Limb (tissue), 2 donors: ENCODE data around the gene BECN2.
A peak's percentile ranks its signal among the peaks of the same experiment; 100 is the strongest.

Experiments
- DNase-seq, 2 donors: peaks; one replicate each; pipeline ENCODE4 v3.0.0-alpha.2; 2016; ENCODE audit errors: extremely low spot score in 2 of 2

BECN2 gene

GRCh38 chr1:241957692-241958494 lies at the start of gene BECN2:
Gene BECN2 (plus strand): TSS chr1:241957767. CDS start chr1:241957767, 0 bp downstream.
- no peak for DNase-seq

GRCh38 chr1:241916196-241916595 lies 41.4 kb upstream of the BECN2 start:
- DNase-seq = no peak

GRCh38 chr1:241917487-241917886 lies 40.1 kb upstream of the BECN2 start:
- no peak for DNase-seq

- no peak for DNase-seq
Measured at GRCh38 chr1:241918879-241919278, 38.7 kb upstream of the BECN2 start.

- no peak for DNase-seq
Measured at GRCh38 chr1:241924080-241924808, 33.3 kb upstream of the BECN2 start.

GRCh38 chr1:241926141-241926540 lies 31.4 kb upstream of the BECN2 start:
- DNase-seq = no peak

- no peak for DNase-seq
Measured at GRCh38 chr1:241927321-241927720, 30.2 kb upstream of the BECN2 start.

- DNase-seq = no peak
Measured at GRCh38 chr1:241932845-241933244, 24.7 kb upstream of the BECN2 start.

- DNase-seq = peak; percentile 69 to 79
Measured at GRCh38 chr1:241934201-241934848, 23.2 kb upstream of the BECN2 start.

- DNase-seq = no peak
Measured at GRCh38 chr1:241934866-241935265, 22.7 kb upstream of the BECN2 start.

GRCh38 chr1:241939798-241940197 lies 17.8 kb upstream of the BECN2 start:
- DNase-seq = no peak

- DNase-seq = no peak
Measured at GRCh38 chr1:241942738-241943137, 14.8 kb upstream of the BECN2 start.

- DNase-seq = no peak
Measured at GRCh38 chr1:241944300-241944699, 13.3 kb upstream of the BECN2 start.

GRCh38 chr1:241947354-241947753 lies 10.2 kb upstream of the BECN2 start:
- peak; percentile 34 to 38 for DNase-seq

- no peak for DNase-seq
Measured at GRCh38 chr1:241950390-241950789, 7.2 kb upstream of the BECN2 start.

GRCh38 chr1:241962153-241962552 lies 4.6 kb downstream of the BECN2 start:
- DNase-seq = no peak

GRCh38 chr1:241963722-241964121 lies 6.2 kb downstream of the BECN2 start:
- DNase-seq = no peak

GRCh38 chr1:241964550-241965282 lies 7.1 kb downstream of the BECN2 start:
- no peak for DNase-seq

GRCh38 chr1:241968611-241969010 lies 11.0 kb downstream of the BECN2 start:
- DNase-seq = no peak

GRCh38 chr1:241972703-241973369 lies 15.3 kb downstream of the BECN2 start:
- peak; percentile 77 to 84 for DNase-seq

GRCh38 chr1:241976229-241976628 lies 18.7 kb downstream of the BECN2 start:
- no peak for DNase-seq
